Measurements from ENCODE around the gene TRIP13. TPM values are rescaled to one million over a fixed set of nuclear protein-coding genes. Genes with fewer than 3 reads are reported as not detected.

The TRIP13 gene
- total RNA-seq, 1 donor from 2014 or later: 18.2 TPM

GRCh38 chr5:855771-856530 is 36.7 kb upstream of the TRIP13 start:
- no peak overlapping the region for H3K27ac Mint-ChIP-seq
- no peaks in the 10 kb centered on the region for H3K27me3 Mint-ChIP-seq
- no peak for TF ChIP-seq CTCF (conservative IDR thresholded peaks at IDR 0.05)
- H3K4me1 Mint-ChIP-seq (ENCODE audit: unreplicated experiment): peaks cover 4% of the 10 kb centered on the region
- no peaks in the 10 kb centered on the region for H3K36me3 Mint-ChIP-seq
- H3K9me3 Mint-ChIP-seq: no peaks in the 10 kb centered on the region
- no peak for DNase-seq (ENCODE audit: extremely low spot score, unreplicated experiment)
- H3K4me3 Mint-ChIP-seq: no peak overlapping the region

DNA sequence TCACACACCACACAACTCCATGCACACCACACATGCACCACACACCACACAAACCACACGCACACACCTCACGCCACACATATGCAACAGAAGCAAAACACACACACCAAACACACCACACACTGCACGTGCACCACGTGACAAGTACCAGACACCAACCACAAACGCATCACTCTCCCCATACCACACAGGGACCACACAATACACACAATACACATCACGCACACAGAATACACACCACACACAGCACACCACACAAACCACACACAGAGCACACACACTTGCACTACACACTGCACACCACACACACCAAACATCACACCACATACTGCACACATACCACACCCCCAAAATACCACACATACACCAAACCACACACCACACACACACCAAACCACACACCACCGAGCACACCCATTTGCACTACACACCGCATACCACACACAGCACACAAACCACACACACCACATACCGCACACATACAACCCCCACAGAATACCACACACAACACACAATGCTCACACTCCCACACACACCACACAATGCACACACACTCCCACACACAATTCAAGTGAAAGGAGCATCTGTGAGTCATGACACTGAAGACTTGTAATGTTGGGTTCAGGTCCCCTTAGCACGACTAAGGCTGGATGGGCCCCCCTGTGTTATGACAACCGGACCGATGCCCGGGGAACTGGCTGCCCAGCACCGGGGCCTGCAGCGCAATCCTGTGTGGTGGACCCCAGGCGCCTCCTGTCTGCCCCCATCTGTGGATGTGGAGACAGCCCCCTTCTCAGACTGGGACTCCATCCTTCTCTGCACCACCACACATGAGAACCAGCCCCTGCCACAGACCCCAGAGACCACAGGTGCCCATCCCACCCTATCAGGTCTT is 35.9 kb upstream of the TRIP13 start:
- DNase-seq (ENCODE audit: extremely low spot score, unreplicated experiment): no peak
- no peaks in the 10 kb centered on the region for H3K27me3 Mint-ChIP-seq
- H3K36me3 Mint-ChIP-seq: no peaks in the 10 kb centered on the region
- no peak overlapping the region for H3K27ac Mint-ChIP-seq
- H3K9me3 Mint-ChIP-seq: no peaks in the 10 kb centered on the region
- H3K4me3 Mint-ChIP-seq: no peak overlapping the region
- peaks cover 4% of the 10 kb centered on the region for H3K4me1 Mint-ChIP-seq (ENCODE audit: unreplicated experiment)
- no peak for TF ChIP-seq CTCF (conservative IDR thresholded peaks at IDR 0.05)

DNA sequence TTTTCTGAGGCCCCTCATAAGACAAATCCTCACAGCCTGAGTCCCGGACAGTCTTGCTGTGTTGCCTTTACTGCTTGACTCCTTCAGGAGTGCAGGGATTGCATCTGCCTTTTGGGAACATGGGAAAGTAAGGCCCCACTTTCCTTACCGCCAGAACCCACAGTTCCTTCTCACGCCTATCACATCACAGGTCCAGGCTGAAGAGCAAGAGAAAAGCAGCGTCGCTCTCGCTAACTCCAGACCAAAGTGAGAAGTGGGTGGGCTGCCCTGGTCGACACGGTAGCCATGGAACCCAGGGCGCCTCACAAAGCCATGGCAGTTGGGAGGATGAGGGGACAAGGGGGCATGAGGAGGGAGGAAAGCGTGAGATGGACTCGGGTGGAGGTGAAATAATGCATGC is 34.0 kb upstream of the TRIP13 start:
- no peaks in the 10 kb centered on the region for H3K9me3 Mint-ChIP-seq
- H3K27ac Mint-ChIP-seq: peak overlapping the region; percentile 74
- H3K36me3 Mint-ChIP-seq: no peaks in the 10 kb centered on the region
- no peak for DNase-seq (ENCODE audit: extremely low spot score, unreplicated experiment)
- H3K27me3 Mint-ChIP-seq: no peaks in the 10 kb centered on the region
- peaks cover 4% of the 10 kb centered on the region for H3K4me1 Mint-ChIP-seq (ENCODE audit: unreplicated experiment)
- H3K4me3 Mint-ChIP-seq: no peak overlapping the region
- no peak for TF ChIP-seq CTCF (conservative IDR thresholded peaks at IDR 0.05)

GRCh38 chr5:859391-859790 is 33.3 kb upstream of the TRIP13 start:
- no peak for DNase-seq (ENCODE audit: extremely low spot score, unreplicated experiment)
- H3K4me3 Mint-ChIP-seq: no peak overlapping the region
- H3K4me1 Mint-ChIP-seq (ENCODE audit: unreplicated experiment): peaks cover 4% of the 10 kb centered on the region
- no peak for TF ChIP-seq CTCF (conservative IDR thresholded peaks at IDR 0.05)
- no peaks in the 10 kb centered on the region for H3K9me3 Mint-ChIP-seq
- H3K36me3 Mint-ChIP-seq: no peaks in the 10 kb centered on the region
- H3K27me3 Mint-ChIP-seq: no peaks in the 10 kb centered on the region
- H3K27ac Mint-ChIP-seq: peak overlapping the region; percentile 55

- no peak overlapping the region for H3K27ac Mint-ChIP-seq
- no peak for DNase-seq (ENCODE audit: extremely low spot score, unreplicated experiment)
- TF ChIP-seq CTCF (conservative IDR thresholded peaks at IDR 0.05): no peak
- H3K36me3 Mint-ChIP-seq: no peaks in the 10 kb centered on the region
- no peak overlapping the region for H3K4me3 Mint-ChIP-seq
- no peaks in the 10 kb centered on the region for H3K9me3 Mint-ChIP-seq
- H3K27me3 Mint-ChIP-seq: no peaks in the 10 kb centered on the region
- H3K4me1 Mint-ChIP-seq (ENCODE audit: unreplicated experiment): peaks cover 4% of the 10 kb centered on the region
These were observed 32.8 kb upstream of the TRIP13 start for GRCh38 chr5:859798-860296.
